OCI-LY7 (cell line): ENCODE data around the gene DNAH11. TPM values are rescaled to one million over a fixed set of nuclear protein-coding genes. Genes with fewer than 3 reads are reported as not detected.

Source experiments
- BruUV-seq: library from RNA; stranded (reverse); fragments of 400-500 nt; replicated peaks from 2 replicates; lab custom pipeline; 2021; lab: Mats Ljungman, UMichigan
- CTCF ChIA-PET: fragments of 300-600 bp; sonication (Branson Sonifier 250); formaldehyde crosslinking; loops from one replicate; lab custom pipeline; 2022; ENCODE audit warnings: antibody characterized with exemption; ENCODE audit not compliant: unreplicated experiment; lab: Charles Lee
- POLR2A ChIA-PET: fragments of 300-600 bp; sonication (Branson Sonifier 250); formaldehyde crosslinking; loops from one replicate; lab custom pipeline; 2022; ENCODE audit warnings: antibody characterized with exemption; lab: Charles Lee
- DNase-seq: peaks from one replicate; pipeline ENCODE4 v3.0.0-alpha.2; 2015; ENCODE audit warnings: low spot score
- H2AFZ ChIP-seq: fragments of 200-600 bp; sonication (generic), shearing (Covaris generic); 2 replicates; pipeline ENCODE4 v1.6.1; 2014; ENCODE audit warnings: mild to moderate bottlenecking, antibody characterized with exemption, low read length, moderate library complexity
- H3K27ac ChIP-seq: fragments of 200-600 bp; sonication (generic); 2 replicates; pipeline ENCODE4 v1.5.1; 2014; ENCODE audit warnings: mixed run types, low read depth, mild to moderate bottlenecking, moderate library complexity, low read length, inconsistent platforms; ENCODE audit not compliant: poor library complexity, severe bottlenecking
- H3K36me3 ChIP-seq: fragments of 200-600 bp; sonication (generic); 2 replicates; pipeline ENCODE4 v1.6.1; 2014; ENCODE audit warnings: mild to moderate bottlenecking, antibody characterized with exemption, low read length, moderate library complexity, mixed read lengths; ENCODE audit not compliant: insufficient read depth
- H3K4me1 ChIP-seq: fragments of 200-600 bp; sonication (generic); 2 replicates; pipeline ENCODE4 v1.5.1; 2014; ENCODE audit warnings: mild to moderate bottlenecking, low read length; ENCODE audit not compliant: insufficient read depth, poor library complexity, severe bottlenecking
- H3K4me2 ChIP-seq: fragments of 200-600 bp; sonication (generic); 2 replicates; pipeline ENCODE4 v1.6.1; 2014; ENCODE audit warnings: mild to moderate bottlenecking, low read length
- H3K4me3 ChIP-seq: fragments of 200-600 bp; sonication (generic); 2 replicates; pipeline ENCODE4 v1.5.1; 2014; ENCODE audit warnings: mild to moderate bottlenecking, low read depth, low read length; ENCODE audit not compliant: poor library complexity, severe bottlenecking
- H3K79me2 ChIP-seq: fragments of 200-600 bp; sonication (generic); 2 replicates; pipeline ENCODE4 v1.6.1; 2016; ENCODE audit warnings: low read depth, mild to moderate bottlenecking, low read length, moderate library complexity, mixed read lengths; ENCODE audit not compliant: insufficient read depth
- H3K9me2 ChIP-seq: fragments of 200-600 bp; sonication (generic); 2 replicates; pipeline ENCODE4 v1.6.1; 2016; ENCODE audit warnings: mild to moderate bottlenecking, low read length, mixed read lengths; ENCODE audit not compliant: insufficient read depth
- H3K9me3 ChIP-seq: fragments of 200-600 bp; sonication (generic); 2 replicates; pipeline ENCODE4 v1.6.1; 2014; ENCODE audit warnings: mild to moderate bottlenecking, mixed run types, low read length, mixed read lengths
- H4K20me1 ChIP-seq: fragments of 200-600 bp; sonication (generic); 2 replicates; pipeline ENCODE4 v1.6.1; 2014; ENCODE audit warnings: mild to moderate bottlenecking, antibody characterized with exemption, low read length, moderate library complexity, mixed read lengths; ENCODE audit not compliant: insufficient read depth
- CTCF ChIP-seq: fragments of 200-600 bp; sonication (generic); conservative IDR thresholded peaks from 2 replicates; pipeline ENCODE4 v1.5.1; 2014; ENCODE audit warnings: mild to moderate bottlenecking, antibody characterized with exemption, low read length, moderate library complexity, mixed read lengths
- EZH2phosphoT487 ChIP-seq: fragments of 200-600 bp; sonication (generic); IDR thresholded peaks from 2 replicates; pipeline ENCODE4 v1.6.1; 2018; ENCODE audit warnings: low read depth, borderline replicate concordance, mild to moderate bottlenecking, mixed run types, antibody characterized with exemption, low read length, moderate library complexity, mixed read lengths
- intact Hi-C: fragments of 100-400 bp; cut with micrococcal nuclease; formaldehyde crosslinking; loops from one replicate; pipeline ENCODE4 v1.10.0; 2022; ENCODE audit not compliant: unreplicated experiment
- total RNA-seq, 2 experiments: library from RNA; depleted of rRNA in 1 of 2; stranded (reverse); fragments of >200 nt in 1 of 2; shearing (Covaris generic) in 1 of 2; gene quantifications; 2 replicates each; pipeline ENCODE4 v1.2.3, GENCODE V29; 2014 to 2022

DNAH11 gene
- total RNA-seq, 2 experiments from 2014 or later: not detected

GRCh38 chr7:21580073-21580521 is 37.3 kb downstream of the DNAH11 start:
- no peak overlapping the region for H2AFZ ChIP-seq
- no TSS peak for BruUV-seq
- intact Hi-C loops: no loop called here
- no peaks in the 10 kb centered on the region for H3K79me2 ChIP-seq
- H3K4me3 ChIP-seq: no peak overlapping the region
- no peaks in the 10 kb centered on the region for H3K4me1 ChIP-seq
- H3K4me2 ChIP-seq: no peak overlapping the region
- no peak overlapping the region for H3K27ac ChIP-seq
- CTCF ChIA-PET: no interaction called here
- TF ChIP-seq EZH2phosphoT487 (no peak), CTCF (no peak)
- no peaks in the 10 kb centered on the region for H4K20me1 ChIP-seq
- H3K9me2 ChIP-seq: no peaks in the 10 kb centered on the region
- no peak for DNase-seq
- no peaks in the 10 kb centered on the region for H3K36me3 ChIP-seq
- no peaks in the 10 kb centered on the region for H3K9me3 ChIP-seq
- POLR2A ChIA-PET: no interaction called here

GRCh38 chr7:21585070-21585724 is 42.4 kb downstream of the DNAH11 start:
- no TSS peak for BruUV-seq

More at GRCh38 chr7:21585070-21585724, 42.4 kb downstream of the DNAH11 start:
- Histone ChIP-seq H3K27ac (no peak overlapping the region), H3K36me3 (no peaks in the 10 kb centered on the region), H3K4me1 (no peaks in the 10 kb centered on the region), H3K9me2 (no peaks in the 10 kb centered on the region), H3K4me2 (no peak overlapping the region), H4K20me1 (no peaks in the 10 kb centered on the region), H3K9me3 (no peaks in the 10 kb centered on the region), H3K4me3 (no peak overlapping the region), H2AFZ (no peak overlapping the region), H3K79me2 (no peaks in the 10 kb centered on the region)
- intact Hi-C loops: no loop called here
- CTCF ChIA-PET: no interaction called here
- TF ChIP-seq EZH2phosphoT487: no peak
- no peak for TF ChIP-seq CTCF
- POLR2A ChIA-PET: interaction anchor here (0.5 to 0.7 kb wide), 3 partner anchors 31 to 297 kb away, joined by 3 to 4 read pairs (median 3); no protein-coding TSS in a partner anchor
- DNase-seq: no peak
